Keratinocyte (primary cell): ENCODE results near the gene LANCL1.

Experiments used
- EZH2 ChIP-seq: IDR thresholded peaks from one replicate; pipeline ENCODE4 v1.6.1; 2012; ENCODE audit warnings: inconsistent platforms, mild to moderate bottlenecking, low read length, moderate library complexity
- TF ChIP-seq, protein P1 (sequence below), 3 experiments: IDR thresholded peaks in 1 of 3; conservative IDR thresholded peaks in 1 of 3; optimal IDR thresholded peaks in 1 of 3; 2 replicates in 2 of 3; 3 replicates in 1 of 3; pipeline versions ENCODE3 to v1.5.1; 2011; ENCODE audit warnings: low read length in 3 of 3, mild to moderate bottlenecking in 3 of 3, moderate library complexity in 2 of 3, control low read depth in 1 of 3, inconsistent platforms in 1 of 3; ENCODE audit not compliant: insufficient read depth in 2 of 3; ENCODE audit errors: extremely low read depth in 1 of 3

DNA sequence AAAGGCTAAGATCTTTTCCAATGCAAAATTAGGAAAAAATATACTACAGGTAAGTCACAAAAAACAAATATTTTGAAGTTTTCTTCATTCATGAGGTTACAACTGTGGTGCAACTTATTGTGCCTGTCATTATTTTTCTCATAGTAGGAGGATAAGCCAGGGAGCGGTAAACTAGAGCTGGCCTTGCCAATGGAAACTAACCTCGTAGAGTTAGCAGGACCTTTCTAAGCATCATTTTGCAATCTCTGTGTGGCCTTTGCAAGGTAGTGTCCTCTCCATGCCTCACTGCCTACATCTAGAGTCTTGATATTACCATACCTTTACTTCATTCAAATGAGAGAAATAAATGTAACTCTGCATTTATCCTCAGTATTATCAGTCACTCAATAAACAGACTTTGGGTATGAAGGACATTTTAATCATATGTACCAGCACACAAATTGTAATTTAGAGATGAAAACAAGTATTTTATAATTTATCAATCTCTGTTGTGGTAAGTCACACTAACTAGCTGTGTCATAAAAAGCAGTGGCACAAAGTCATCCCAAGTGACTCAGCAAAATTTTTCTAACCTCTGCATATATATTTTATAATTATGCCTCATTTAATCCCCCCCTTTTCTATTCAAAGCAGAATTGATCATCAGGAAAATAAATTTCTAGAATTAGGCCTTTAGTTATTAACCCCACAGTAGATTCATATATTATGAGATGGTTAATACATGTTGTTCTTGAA lies 47.0 kb downstream of the LANCL1 start:
- TF ChIP-seq, protein P1, sequence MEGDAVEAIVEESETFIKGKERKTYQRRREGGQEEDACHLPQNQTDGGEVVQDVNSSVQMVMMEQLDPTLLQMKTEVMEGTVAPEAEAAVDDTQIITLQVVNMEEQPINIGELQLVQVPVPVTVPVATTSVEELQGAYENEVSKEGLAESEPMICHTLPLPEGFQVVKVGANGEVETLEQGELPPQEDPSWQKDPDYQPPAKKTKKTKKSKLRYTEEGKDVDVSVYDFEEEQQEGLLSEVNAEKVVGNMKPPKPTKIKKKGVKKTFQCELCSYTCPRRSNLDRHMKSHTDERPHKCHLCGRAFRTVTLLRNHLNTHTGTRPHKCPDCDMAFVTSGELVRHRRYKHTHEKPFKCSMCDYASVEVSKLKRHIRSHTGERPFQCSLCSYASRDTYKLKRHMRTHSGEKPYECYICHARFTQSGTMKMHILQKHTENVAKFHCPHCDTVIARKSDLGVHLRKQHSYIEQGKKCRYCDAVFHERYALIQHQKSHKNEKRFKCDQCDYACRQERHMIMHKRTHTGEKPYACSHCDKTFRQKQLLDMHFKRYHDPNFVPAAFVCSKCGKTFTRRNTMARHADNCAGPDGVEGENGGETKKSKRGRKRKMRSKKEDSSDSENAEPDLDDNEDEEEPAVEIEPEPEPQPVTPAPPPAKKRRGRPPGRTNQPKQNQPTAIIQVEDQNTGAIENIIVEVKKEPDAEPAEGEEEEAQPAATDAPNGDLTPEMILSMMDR (optimal IDR thresholded peaks at IDR 0.05 in 1 of 3, IDR thresholded peaks at IDR 0.05 in 1 of 3, conservative IDR thresholded peaks at IDR 0.05 in 1 of 3; ENCODE audit: extremely low read depth in 1 of 3, insufficient read depth in 2 of 3, low read length in 3 of 3): no peak
- TF ChIP-seq EZH2: no peak
